Nephron progenitor cell (in vitro differentiated cells): ENCODE measurements around the gene CD6.

Experiments used
- DNase-seq: peaks from one replicate; pipeline ENCODE4 v3.0.0; 2021
- H3K27ac Mint-ChIP-seq: 2 replicates; pipeline ENCODE4 v1.8.0; 2021; ENCODE audit warnings: mild to moderate bottlenecking, moderate library complexity, mixed read lengths
- H3K27me3 Mint-ChIP-seq: 2 replicates; pipeline ENCODE4 v1.8.0; 2021; ENCODE audit warnings: mild to moderate bottlenecking, low read depth, mixed read lengths; ENCODE audit not compliant: poor library complexity
- H3K36me3 Mint-ChIP-seq: 2 replicates; pipeline ENCODE4 v1.8.0; 2021; ENCODE audit warnings: low read depth, mixed read lengths
- H3K4me1 Mint-ChIP-seq: 2 replicates; pipeline ENCODE4 v1.8.0; 2021; ENCODE audit warnings: mixed read lengths
- H3K4me3 Mint-ChIP-seq: 2 replicates; pipeline ENCODE4 v1.8.0; 2021; ENCODE audit warnings: mild to moderate bottlenecking, moderate library complexity, mixed read lengths
- H3K9me3 Mint-ChIP-seq: 2 replicates; pipeline ENCODE4 v1.8.0; 2021; ENCODE audit warnings: mild to moderate bottlenecking, moderate library complexity, mixed read lengths
- TF ChIP-seq, protein P1 (sequence below): fragments of 200-600 bp; sonication (generic); IDR thresholded peaks from 2 replicates; pipeline ENCODE4 v1.5.0; 2021; ENCODE audit warnings: antibody characterized with exemption

CD6 gene

DNA sequence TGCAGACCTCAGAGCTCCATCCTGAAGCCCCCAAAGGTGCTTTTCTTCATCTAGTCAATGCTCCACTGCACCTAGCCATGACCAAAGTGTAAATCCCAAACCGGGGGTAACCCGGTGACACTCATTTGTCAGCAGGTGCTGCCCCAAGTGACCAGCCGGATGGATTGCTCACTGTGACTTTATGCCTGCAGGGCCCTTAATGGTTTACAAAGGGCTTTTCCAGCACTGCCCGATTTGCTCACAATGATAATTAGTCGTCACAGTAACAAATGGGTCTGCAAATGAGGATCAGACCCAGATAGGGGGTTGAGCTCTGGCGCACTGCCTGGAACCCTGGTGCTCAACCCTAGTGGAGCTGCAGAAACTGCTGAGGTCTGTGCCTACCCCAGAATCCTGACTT is 85.1 kb downstream of the CD6 start:
- Mint-ChIP-seq H3K27me3 (peaks cover 17% of the 10 kb centered on the region), H3K27ac (no peak overlapping the region), H3K4me1 (peaks cover 28% of the 10 kb centered on the region), H3K4me3 (no peak overlapping the region), H3K36me3 (no peaks in the 10 kb centered on the region), H3K9me3 (no peaks in the 10 kb centered on the region)
- TF ChIP-seq, protein P1, sequence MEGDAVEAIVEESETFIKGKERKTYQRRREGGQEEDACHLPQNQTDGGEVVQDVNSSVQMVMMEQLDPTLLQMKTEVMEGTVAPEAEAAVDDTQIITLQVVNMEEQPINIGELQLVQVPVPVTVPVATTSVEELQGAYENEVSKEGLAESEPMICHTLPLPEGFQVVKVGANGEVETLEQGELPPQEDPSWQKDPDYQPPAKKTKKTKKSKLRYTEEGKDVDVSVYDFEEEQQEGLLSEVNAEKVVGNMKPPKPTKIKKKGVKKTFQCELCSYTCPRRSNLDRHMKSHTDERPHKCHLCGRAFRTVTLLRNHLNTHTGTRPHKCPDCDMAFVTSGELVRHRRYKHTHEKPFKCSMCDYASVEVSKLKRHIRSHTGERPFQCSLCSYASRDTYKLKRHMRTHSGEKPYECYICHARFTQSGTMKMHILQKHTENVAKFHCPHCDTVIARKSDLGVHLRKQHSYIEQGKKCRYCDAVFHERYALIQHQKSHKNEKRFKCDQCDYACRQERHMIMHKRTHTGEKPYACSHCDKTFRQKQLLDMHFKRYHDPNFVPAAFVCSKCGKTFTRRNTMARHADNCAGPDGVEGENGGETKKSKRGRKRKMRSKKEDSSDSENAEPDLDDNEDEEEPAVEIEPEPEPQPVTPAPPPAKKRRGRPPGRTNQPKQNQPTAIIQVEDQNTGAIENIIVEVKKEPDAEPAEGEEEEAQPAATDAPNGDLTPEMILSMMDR: no peak
- no peak for DNase-seq

DNA sequence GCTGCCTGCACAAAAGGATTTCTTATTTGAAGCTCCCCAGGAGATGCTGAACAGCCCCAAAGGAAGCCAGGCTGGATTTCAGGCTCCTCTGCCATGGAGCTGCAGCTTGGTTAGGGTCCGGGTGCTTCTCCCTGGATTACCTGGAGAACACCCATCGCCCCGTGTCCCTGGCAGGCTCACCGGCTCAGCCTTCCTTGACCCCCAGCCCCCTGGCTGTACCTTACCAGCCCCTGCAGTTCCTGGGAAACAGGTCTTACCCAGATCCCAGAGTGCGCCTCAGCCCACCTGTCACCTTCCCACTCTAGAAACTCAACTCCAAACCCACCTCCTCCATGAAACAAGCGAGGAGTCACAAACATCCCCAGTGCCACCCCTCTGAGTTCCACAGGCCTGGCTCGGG is 85.5 kb downstream of the CD6 start:
- no peaks in the 10 kb centered on the region for H3K9me3 Mint-ChIP-seq
- peaks cover 17% of the 10 kb centered on the region for H3K27me3 Mint-ChIP-seq
- no peaks in the 10 kb centered on the region for H3K36me3 Mint-ChIP-seq
- H3K4me3 Mint-ChIP-seq: no peak overlapping the region
- H3K4me1 Mint-ChIP-seq: peaks cover 25% of the 10 kb centered on the region
- TF ChIP-seq, protein P1: no peak
- H3K27ac Mint-ChIP-seq: peak overlapping the region; percentile 19
- no peak for DNase-seq

DNA sequence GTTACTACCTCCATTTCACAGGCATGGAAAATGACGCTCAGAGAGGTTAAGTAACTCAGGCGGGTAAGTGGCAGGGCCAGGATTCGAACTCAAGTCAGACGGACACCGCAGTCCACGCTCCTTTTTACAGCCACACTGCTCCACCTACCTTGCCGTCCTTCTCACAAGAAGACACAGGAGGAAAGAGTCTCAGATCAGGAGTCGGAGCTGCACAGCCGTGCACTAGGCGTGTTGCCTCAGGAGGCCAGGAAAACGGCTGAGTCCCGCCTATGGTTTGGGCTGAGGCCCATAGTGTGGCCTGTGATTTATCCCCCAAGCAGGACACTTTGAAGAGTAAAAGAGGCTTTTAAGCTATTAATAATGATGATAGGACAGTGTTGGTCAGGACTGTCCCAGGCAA is 86.1 kb downstream of the CD6 start:
- H3K27ac Mint-ChIP-seq: no peak overlapping the region
- TF ChIP-seq, protein P1: no peak
- no peak for DNase-seq
- no peak overlapping the region for H3K4me3 Mint-ChIP-seq
- H3K9me3 Mint-ChIP-seq: no peaks in the 10 kb centered on the region
- H3K4me1 Mint-ChIP-seq: peaks cover 19% of the 10 kb centered on the region
- H3K36me3 Mint-ChIP-seq: no peaks in the 10 kb centered on the region
- H3K27me3 Mint-ChIP-seq: peaks cover 17% of the 10 kb centered on the region

DNA sequence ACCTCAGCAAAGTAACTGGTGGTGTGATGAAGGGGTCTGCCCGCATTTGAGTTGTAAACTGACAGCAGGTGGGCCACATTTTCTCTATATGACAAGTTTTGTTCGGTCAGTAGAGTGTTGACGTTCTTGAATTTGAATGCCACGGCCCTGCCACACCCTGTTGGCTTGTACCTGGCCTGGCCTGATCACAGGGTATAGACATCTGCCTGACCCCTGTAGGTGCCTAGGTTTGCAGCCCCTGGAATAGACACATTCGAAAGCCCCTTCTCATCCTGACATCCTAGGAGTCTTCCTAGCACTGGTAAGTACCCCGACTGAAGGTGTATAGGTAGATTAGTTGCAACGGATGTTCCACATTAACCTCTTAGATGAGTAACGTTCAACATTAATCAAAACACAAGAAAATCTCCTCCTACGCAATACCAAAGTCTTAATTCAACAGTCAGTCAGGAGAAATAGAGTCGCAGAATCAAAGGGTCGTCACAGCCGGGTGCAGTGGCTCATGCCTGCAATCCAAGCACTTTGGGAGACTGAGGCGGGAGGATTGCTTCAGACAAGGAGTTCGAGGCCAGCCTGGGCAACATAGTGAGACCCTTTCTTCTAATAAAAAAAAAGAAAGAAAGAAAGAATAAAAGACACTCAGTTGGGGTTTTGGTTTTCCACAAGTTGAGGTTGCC is 87.2 kb downstream of the CD6 start:
- TF ChIP-seq, protein P1: no peak
- no peaks in the 10 kb centered on the region for H3K9me3 Mint-ChIP-seq
- H3K4me3 Mint-ChIP-seq: no peak overlapping the region
- H3K4me1 Mint-ChIP-seq: peaks cover 14% of the 10 kb centered on the region
- no peaks in the 10 kb centered on the region for H3K36me3 Mint-ChIP-seq
- H3K27me3 Mint-ChIP-seq: peaks cover 14% of the 10 kb centered on the region
- H3K27ac Mint-ChIP-seq: no peak overlapping the region
- no peak for DNase-seq

DNA sequence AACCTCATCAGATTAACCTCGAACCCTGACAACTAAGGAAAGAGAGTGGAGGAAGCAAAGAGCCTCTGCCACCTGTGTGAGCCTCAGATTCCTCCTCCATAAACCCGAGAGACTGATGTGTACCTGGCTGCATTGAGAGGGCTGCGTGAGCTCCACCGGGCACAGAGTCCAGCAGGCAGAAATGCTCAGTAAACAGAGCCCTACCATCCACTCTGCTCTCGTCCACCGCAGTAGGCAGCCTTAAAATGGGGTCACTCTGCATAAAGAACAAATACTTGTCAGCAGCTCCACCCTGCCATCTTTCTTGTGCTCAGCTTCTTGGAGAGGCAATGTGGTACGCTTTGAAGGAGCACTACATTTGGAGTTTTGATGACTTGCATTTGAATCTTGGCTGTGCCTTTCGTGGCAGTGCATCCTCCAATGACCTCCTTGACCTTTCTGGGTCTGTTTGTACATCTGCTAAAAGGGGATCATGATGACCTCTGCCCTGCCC is 87.8 kb downstream of the CD6 start:
- H3K4me3 Mint-ChIP-seq: no peak overlapping the region
- H3K27ac Mint-ChIP-seq: no peak overlapping the region
- H3K9me3 Mint-ChIP-seq: no peaks in the 10 kb centered on the region
- peaks cover 14% of the 10 kb centered on the region for H3K4me1 Mint-ChIP-seq
- DNase-seq: no peak
- H3K36me3 Mint-ChIP-seq: no peaks in the 10 kb centered on the region
- TF ChIP-seq, protein P1: no peak
- peaks cover 10% of the 10 kb centered on the region for H3K27me3 Mint-ChIP-seq
